LNCaP clone FGC (cell line): ENCODE data around the gene VEGFD.

Source experiments
- DNase-seq: peaks from one replicate; pipeline ENCODE4 v3.0.0-alpha.2; 2011; ENCODE audit warnings: low read depth
- H3K4me3 ChIP-seq: 2 replicates; pipeline ENCODE4 v1.5.1; 2011; ENCODE audit warnings: mild to moderate bottlenecking, low read depth, low read length, control low read depth
- CTCF ChIP-seq: IDR thresholded peaks from 2 replicates; pipeline ENCODE4 v1.5.1; 2012; ENCODE audit warnings: mild to moderate bottlenecking; ENCODE audit not compliant: control insufficient read depth, insufficient read depth; ENCODE audit errors: extremely low read depth

Gene VEGFD, protein sequence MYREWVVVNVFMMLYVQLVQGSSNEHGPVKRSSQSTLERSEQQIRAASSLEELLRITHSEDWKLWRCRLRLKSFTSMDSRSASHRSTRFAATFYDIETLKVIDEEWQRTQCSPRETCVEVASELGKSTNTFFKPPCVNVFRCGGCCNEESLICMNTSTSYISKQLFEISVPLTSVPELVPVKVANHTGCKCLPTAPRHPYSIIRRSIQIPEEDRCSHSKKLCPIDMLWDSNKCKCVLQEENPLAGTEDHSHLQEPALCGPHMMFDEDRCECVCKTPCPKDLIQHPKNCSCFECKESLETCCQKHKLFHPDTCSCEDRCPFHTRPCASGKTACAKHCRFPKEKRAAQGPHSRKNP

GRCh38 chrX:15384304-15384703, at the start of gene VEGFD:
Gene VEGFD, minus strand, starts transcription at chrX:15384413. Its CDS starts 467 bp downstream, at chrX:15383946.
- no peak for DNase-seq
- no peak within 1 kb of the TSS for H3K4me3 ChIP-seq
- TF ChIP-seq CTCF = no peak

DNA sequence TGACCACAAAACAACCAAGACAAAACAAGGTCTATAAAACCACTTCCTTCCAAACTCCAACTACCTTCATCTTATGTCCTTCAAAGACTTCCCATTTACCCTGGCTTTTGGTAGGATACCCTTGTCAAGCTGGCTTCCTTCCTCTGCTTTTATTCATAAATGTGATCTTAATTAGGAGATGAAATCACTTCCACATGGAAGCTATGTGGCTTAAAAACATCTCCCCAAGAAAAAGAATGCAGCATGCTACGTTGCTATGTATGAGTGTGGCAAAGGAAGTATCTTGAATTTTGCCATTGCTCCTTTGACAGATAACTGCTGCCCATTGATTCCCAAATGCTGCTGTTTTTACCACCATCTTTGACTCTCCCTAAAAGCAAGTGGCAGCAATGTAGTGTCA, 46.4 kb upstream of the VEGFD start:
- DNase-seq = no peak
- no peak for TF ChIP-seq CTCF
- H3K4me3 ChIP-seq = no peak overlapping the region

DNA sequence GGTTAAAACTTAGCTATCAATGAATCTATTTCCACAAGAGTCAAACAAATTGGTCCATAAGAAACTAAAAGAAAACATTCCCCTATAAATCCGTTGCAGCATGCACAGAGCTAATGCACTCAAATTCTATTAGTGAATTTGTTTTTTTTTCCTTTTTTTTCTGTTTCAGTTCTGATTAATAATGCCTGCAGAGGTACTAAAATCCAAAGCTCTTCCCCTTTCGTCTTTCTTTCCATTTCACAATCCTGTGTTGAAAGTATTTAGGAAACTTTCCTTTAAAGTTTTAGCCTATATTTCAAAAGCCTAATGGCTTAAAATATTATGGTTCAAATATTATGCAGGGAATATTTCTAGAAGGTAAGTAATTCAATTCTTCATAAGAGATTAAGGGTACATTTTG, 45.9 kb upstream of the VEGFD start:
- no peak for TF ChIP-seq CTCF
- no peak overlapping the region for H3K4me3 ChIP-seq
- DNase-seq = no peak

GRCh38 chrX:15425024-15425423, 40.8 kb upstream of the VEGFD start:
- no peak for DNase-seq
- no peak overlapping the region for H3K4me3 ChIP-seq
- TF ChIP-seq CTCF = no peak

GRCh38 chrX:15418707-15419181, 34.5 kb upstream of the VEGFD start:
- no peak for TF ChIP-seq CTCF
- H3K4me3 ChIP-seq = no peak overlapping the region
- no peak for DNase-seq

- TF ChIP-seq CTCF = no peak
- DNase-seq = no peak
These were observed 34.0 kb upstream of the VEGFD start for GRCh38 chrX:15418041-15418706.

More at GRCh38 chrX:15418041-15418706, 34.0 kb upstream of the VEGFD start:
- no peak overlapping the region for H3K4me3 ChIP-seq
